SK-N-SH treated with all-trans-retinoic acid at 6 μM for 48 hours (cell line): ENCODE results near the gene HIPK1.

Experiments
- ATAC-seq: fragments of 200-7000 bp; cut with Tn5 transposase; 3 replicates; pipeline ENCODE4 v1.9.1; 2020; ENCODE audit warnings: mild to moderate bottlenecking, moderate library complexity
- ARNTL ChIP-seq: fragments of 450-650 bp; formaldehyde crosslinking; IDR thresholded peaks from 2 replicates; pipeline ENCODE4 v1.5.0; 2020; ENCODE audit warnings: low read depth, mild to moderate bottlenecking, moderate library complexity, borderline replicate concordance
- BACH2 ChIP-seq: fragments of 250-450 bp; sonication (Bioruptor Pico); IDR thresholded peaks from 2 replicates; pipeline ENCODE4 v1.9.0; 2021; ENCODE audit warnings: mild to moderate bottlenecking, borderline replicate concordance
- CSDC2 ChIP-seq: fragments of 250-450 bp; sonication (Bioruptor Pico); IDR thresholded peaks from 2 replicates; pipeline ENCODE4 v1.5.0; 2020; ENCODE audit warnings: mild to moderate bottlenecking, moderate library complexity
- ESRRG ChIP-seq: fragments of 250-450 bp; sonication (Bioruptor Pico); IDR thresholded peaks from 2 replicates; pipeline ENCODE4 v1.6.1; 2021; ENCODE audit warnings: mild to moderate bottlenecking
- GLIS3 ChIP-seq: fragments of 250-450 bp; sonication (Bioruptor Pico); IDR thresholded peaks from 2 replicates; pipeline ENCODE4 v1.5.0; 2020; ENCODE audit warnings: mild to moderate bottlenecking, moderate library complexity
- ISL1 ChIP-seq: fragments of 250-450 bp; sonication (Bioruptor Pico); IDR thresholded peaks from 2 replicates; pipeline ENCODE4 v2.1.2; 2022; ENCODE audit warnings: mild to moderate bottlenecking, moderate library complexity
- OSR1 ChIP-seq: fragments of 250-450 bp; sonication (Bioruptor Pico); IDR thresholded peaks from 2 replicates; pipeline ENCODE4 v1.8.0; 2022; ENCODE audit warnings: moderate library complexity, mild to moderate bottlenecking, inconsistent platforms
- PATZ1 ChIP-seq: fragments of 250-450 bp; sonication (Bioruptor Pico); IDR thresholded peaks from 2 replicates; pipeline ENCODE4 v1.8.0; 2020; ENCODE audit warnings: mild to moderate bottlenecking, moderate library complexity, borderline replicate concordance
- POU6F1 ChIP-seq: fragments of 250-450 bp; sonication (Bioruptor Pico); IDR thresholded peaks from 2 replicates; pipeline ENCODE4 v1.8.0; 2021; ENCODE audit warnings: low read depth, mild to moderate bottlenecking, moderate library complexity, borderline replicate concordance
- PPARA ChIP-seq: fragments of 250-450 bp; sonication (Bioruptor Pico); IDR thresholded peaks from 2 replicates; pipeline ENCODE4 v1.5.0; 2020; ENCODE audit warnings: mild to moderate bottlenecking, borderline replicate concordance
- RARB ChIP-seq: fragments of 250-450 bp; sonication (Bioruptor Pico); IDR thresholded peaks from 2 replicates; pipeline ENCODE4 v1.8.0; 2021; ENCODE audit warnings: mild to moderate bottlenecking, moderate library complexity
- SNAI2 ChIP-seq: fragments of 250-450 bp; sonication (Bioruptor Pico); IDR thresholded peaks from 2 replicates; pipeline ENCODE4 v1.5.0; 2020; ENCODE audit warnings: mild to moderate bottlenecking, moderate library complexity
- TCF4 ChIP-seq: fragments of 250-450 bp; sonication (Bioruptor Pico); IDR thresholded peaks from 2 replicates; pipeline ENCODE4 v1.8.0; 2021; ENCODE audit warnings: mild to moderate bottlenecking, moderate library complexity, borderline replicate concordance
- TOX ChIP-seq: fragments of 250-450 bp; sonication (Bioruptor Pico); IDR thresholded peaks from 2 replicates; pipeline ENCODE4 v1.8.0; 2021; ENCODE audit warnings: mild to moderate bottlenecking, moderate library complexity, borderline replicate concordance
- TSHZ2 ChIP-seq: fragments of 250-450 bp; sonication (Bioruptor Pico); IDR thresholded peaks from 2 replicates; pipeline ENCODE4 v1.5.0; 2020; ENCODE audit warnings: mild to moderate bottlenecking, moderate library complexity
- ZC3H10 ChIP-seq: fragments of 250-450 bp; sonication (Bioruptor Pico); IDR thresholded peaks from 2 replicates; pipeline ENCODE4 v1.5.1; 2021; ENCODE audit warnings: mild to moderate bottlenecking, moderate library complexity
- ZFP3 ChIP-seq: fragments of 250-450 bp; sonication (Bioruptor Pico); IDR thresholded peaks from 2 replicates; pipeline ENCODE4 v1.5.0; 2020; ENCODE audit warnings: mild to moderate bottlenecking, moderate library complexity
- ZFP30 ChIP-seq: fragments of 450-650 bp; formaldehyde crosslinking; IDR thresholded peaks from 2 replicates; pipeline ENCODE4 v1.5.0; 2022; ENCODE audit warnings: mild to moderate bottlenecking, moderate library complexity
- ZNF565 ChIP-seq: fragments of 450-650 bp; formaldehyde crosslinking; conservative IDR thresholded peaks from 2 replicates; pipeline ENCODE4 v1.5.0; 2020; ENCODE audit warnings: low read depth, mild to moderate bottlenecking, moderate library complexity
- ZNF70 ChIP-seq: fragments of 450-650 bp; formaldehyde crosslinking; IDR thresholded peaks from 2 replicates; pipeline ENCODE4 v1.5.0; 2020; ENCODE audit warnings: mild to moderate bottlenecking, moderate library complexity
- ZNF8 ChIP-seq: fragments of 450-650 bp; formaldehyde crosslinking; IDR thresholded peaks from 2 replicates; pipeline ENCODE4 v1.5.0; 2020; ENCODE audit warnings: mild to moderate bottlenecking, moderate library complexity
- TF ChIP-seq, protein P1 (sequence below): fragments of 250-450 bp; sonication (Bioruptor Pico); IDR thresholded peaks from 2 replicates; pipeline ENCODE4 v1.5.1; 2020; ENCODE audit warnings: low read depth, mild to moderate bottlenecking, moderate library complexity
- TF ChIP-seq, protein P2 (sequence below): fragments of 250-450 bp; sonication (Bioruptor Pico); IDR thresholded peaks from 2 replicates; pipeline ENCODE4 v1.5.1; 2021; ENCODE audit warnings: mild to moderate bottlenecking, moderate library complexity

The HIPK1 gene

DNA sequence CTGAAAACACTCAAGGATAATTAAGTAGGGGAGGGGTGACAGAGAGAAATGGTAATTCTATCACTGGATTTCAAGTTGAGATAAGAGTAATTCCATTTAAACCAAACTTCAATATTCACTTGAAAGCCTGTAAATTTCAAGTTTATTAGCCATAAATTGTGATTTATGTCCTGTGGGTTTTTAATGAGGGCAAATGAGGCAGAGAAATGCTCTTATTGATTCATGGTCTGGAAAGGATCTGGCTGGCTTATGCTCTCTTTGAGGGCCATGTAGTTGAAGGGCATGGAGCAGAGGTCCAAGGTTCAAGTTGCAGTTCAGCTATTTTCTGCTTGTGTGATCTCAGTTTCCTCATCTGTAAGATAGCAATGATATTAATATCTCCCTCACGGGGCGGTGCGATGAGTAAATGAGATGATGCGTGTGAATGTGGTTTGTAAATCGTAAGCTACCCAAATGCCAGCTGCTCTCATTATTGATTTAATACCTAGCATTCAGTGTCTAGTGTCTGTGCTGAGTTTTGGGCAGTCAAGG, 62.4 kb downstream of the HIPK1 start:
- no peak for ATAC-seq
- TF ChIP-seq, protein P1, sequence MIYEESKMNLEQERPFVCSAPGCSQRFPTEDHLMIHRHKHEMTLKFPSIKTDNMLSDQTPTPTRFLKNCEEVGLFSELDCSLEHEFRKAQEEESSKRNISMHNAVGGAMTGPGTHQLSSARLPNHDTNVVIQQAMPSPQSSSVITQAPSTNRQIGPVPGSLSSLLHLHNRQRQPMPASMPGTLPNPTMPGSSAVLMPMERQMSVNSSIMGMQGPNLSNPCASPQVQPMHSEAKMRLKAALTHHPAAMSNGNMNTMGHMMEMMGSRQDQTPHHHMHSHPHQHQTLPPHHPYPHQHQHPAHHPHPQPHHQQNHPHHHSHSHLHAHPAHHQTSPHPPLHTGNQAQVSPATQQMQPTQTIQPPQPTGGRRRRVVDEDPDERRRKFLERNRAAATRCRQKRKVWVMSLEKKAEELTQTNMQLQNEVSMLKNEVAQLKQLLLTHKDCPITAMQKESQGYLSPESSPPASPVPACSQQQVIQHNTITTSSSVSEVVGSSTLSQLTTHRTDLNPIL, result no peak
- TF ChIP-seq ZNF70, result no peak

DNA sequence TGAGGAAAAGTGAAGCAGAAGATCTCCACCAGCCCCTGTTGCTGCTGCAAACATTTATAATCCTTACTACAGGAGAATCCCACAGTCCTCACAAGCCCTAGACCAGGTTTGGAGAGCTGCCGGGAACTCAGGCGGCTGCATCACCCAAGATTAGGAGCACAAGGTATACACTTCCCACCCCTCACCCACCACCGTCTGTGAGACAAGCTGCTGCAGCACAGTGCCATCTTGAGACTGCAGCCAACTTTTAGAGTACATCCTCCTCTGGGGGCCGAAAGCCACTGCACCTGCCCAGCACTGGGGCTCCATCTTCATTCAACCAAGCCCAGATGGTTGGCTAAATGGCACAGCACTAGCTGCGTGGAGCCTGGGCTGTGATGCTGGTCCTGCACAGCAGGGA, 63.9 kb downstream of the HIPK1 start:
- ATAC-seq, result no peak
- TF ChIP-seq ZNF565, result no peak
- TF ChIP-seq, protein P2, sequence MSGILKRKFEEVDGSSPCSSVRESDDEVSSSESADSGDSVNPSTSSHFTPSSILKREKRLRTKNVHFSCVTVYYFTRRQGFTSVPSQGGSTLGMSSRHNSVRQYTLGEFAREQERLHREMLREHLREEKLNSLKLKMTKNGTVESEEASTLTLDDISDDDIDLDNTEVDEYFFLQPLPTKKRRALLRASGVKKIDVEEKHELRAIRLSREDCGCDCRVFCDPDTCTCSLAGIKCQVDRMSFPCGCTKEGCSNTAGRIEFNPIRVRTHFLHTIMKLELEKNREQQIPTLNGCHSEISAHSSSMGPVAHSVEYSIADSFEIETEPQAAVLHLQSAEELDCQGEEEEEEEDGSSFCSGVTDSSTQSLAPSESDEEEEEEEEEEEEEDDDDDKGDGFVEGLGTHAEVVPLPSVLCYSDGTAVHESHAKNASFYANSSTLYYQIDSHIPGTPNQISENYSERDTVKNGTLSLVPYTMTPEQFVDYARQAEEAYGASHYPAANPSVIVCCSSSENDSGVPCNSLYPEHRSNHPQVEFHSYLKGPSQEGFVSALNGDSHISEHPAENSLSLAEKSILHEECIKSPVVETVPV (CRISPR knock-in tag), result no peak
- TF ChIP-seq ZFP30 (CRISPR knock-in tag), result no peak
- TF ChIP-seq BACH2 (CRISPR knock-in tag), result no peak
- no peak for TF ChIP-seq PPARA (CRISPR knock-in tag)
- no peak for TF ChIP-seq CSDC2 (CRISPR knock-in tag)
- no peak for TF ChIP-seq GLIS3 (CRISPR knock-in tag)
- TF ChIP-seq ZC3H10 (CRISPR knock-in tag), result no peak
- TF ChIP-seq OSR1 (CRISPR knock-in tag), result no peak
- no peak for TF ChIP-seq SNAI2 (CRISPR knock-in tag)
- TF ChIP-seq ISL1, result no peak
- TF ChIP-seq TCF4 (CRISPR knock-in tag), result no peak
- no peak for TF ChIP-seq TOX (CRISPR knock-in tag)
- TF ChIP-seq ESRRG (CRISPR knock-in tag), result no peak
- TF ChIP-seq ARNTL (CRISPR knock-in tag), result no peak
- no peak for TF ChIP-seq PATZ1 (CRISPR knock-in tag)
- no peak for TF ChIP-seq ZNF8 (CRISPR knock-in tag)
- TF ChIP-seq, all 23 proteins: peak for 0

GRCh38 chr1:113993766-113994165, 64.6 kb downstream of the HIPK1 start:
- TF ChIP-seq RARB (CRISPR knock-in tag) (no peak), OSR1 (CRISPR knock-in tag) (no peak), BACH2 (CRISPR knock-in tag) (no peak), TCF4 (CRISPR knock-in tag) (no peak), ISL1 (no peak), PATZ1 (CRISPR knock-in tag) (no peak), GLIS3 (CRISPR knock-in tag) (no peak), TSHZ2 (CRISPR knock-in tag) (no peak), ZFP3 (no peak), ZNF8 (CRISPR knock-in tag) (no peak), POU6F1 (CRISPR knock-in tag) (no peak), SNAI2 (CRISPR knock-in tag) (no peak), TOX (CRISPR knock-in tag) (no peak), ZFP30 (CRISPR knock-in tag) (no peak), CSDC2 (CRISPR knock-in tag) (no peak), ZC3H10 (CRISPR knock-in tag) (no peak), ZNF70 (no peak)
- TF ChIP-seq, protein P1, result no peak
- TF ChIP-seq, protein P2 (CRISPR knock-in tag), result no peak
- ATAC-seq, result no peak
